ENCODE data around the gene LHFPL2. TPM values are rescaled to one million over a fixed set of nuclear protein-coding genes. Genes with fewer than 3 reads are reported as not detected.

Gene LHFPL2
- total and polyA plus RNA-seq, 7 donors = 1.1 to 6.4 (median 3.6) TPM

DNA sequence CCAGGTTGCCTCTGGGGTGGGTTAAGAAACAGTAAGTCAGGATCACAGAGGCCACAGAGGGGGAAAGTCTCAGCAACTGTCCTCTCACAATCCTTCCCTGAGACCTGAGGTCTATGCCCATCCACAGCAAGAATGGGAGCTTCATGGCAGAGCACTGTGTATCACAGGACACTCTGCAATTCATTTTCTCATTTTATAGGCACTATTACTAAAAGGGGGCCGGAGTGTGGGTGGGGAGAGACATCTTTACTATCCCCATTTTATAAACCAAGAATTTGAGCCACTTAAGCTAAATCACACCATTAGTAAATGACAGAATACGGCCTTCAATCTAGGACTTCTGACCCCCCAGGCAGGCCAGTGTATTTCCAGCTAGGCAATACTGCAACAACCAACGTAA, 79.9 kb downstream of the LHFPL2 start:
- ATAC-seq (no peak), DNase-seq (no peak)
- H3K27ac ChIP-seq = no peak overlapping the region
- TF ChIP-seq, protein P1, sequence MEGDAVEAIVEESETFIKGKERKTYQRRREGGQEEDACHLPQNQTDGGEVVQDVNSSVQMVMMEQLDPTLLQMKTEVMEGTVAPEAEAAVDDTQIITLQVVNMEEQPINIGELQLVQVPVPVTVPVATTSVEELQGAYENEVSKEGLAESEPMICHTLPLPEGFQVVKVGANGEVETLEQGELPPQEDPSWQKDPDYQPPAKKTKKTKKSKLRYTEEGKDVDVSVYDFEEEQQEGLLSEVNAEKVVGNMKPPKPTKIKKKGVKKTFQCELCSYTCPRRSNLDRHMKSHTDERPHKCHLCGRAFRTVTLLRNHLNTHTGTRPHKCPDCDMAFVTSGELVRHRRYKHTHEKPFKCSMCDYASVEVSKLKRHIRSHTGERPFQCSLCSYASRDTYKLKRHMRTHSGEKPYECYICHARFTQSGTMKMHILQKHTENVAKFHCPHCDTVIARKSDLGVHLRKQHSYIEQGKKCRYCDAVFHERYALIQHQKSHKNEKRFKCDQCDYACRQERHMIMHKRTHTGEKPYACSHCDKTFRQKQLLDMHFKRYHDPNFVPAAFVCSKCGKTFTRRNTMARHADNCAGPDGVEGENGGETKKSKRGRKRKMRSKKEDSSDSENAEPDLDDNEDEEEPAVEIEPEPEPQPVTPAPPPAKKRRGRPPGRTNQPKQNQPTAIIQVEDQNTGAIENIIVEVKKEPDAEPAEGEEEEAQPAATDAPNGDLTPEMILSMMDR (IDR thresholded peaks at IDR 0.05) = no peak
- peaks cover 36% of the 10 kb centered on the region for H3K4me1 ChIP-seq
- intact Hi-C loops (cut with DNase I) = no loop called here
- no peaks in the 10 kb centered on the region for H3K36me3 ChIP-seq (ENCODE audit: insufficient read depth in 1 of 2, low read depth in 1 of 2)
- WGBS, 3 donors = 92 to 95% (median 92%) methylated on average over 3 of the region's 3 CpGs
- no peak overlapping the region for H3K4me3 ChIP-seq
- no peaks in the 10 kb centered on the region for H3K27me3 ChIP-seq (ENCODE audit: insufficient read depth in 3 of 3, low read length in 2 of 3)
- H3K9me3 ChIP-seq = no peaks in the 10 kb centered on the region

DNA sequence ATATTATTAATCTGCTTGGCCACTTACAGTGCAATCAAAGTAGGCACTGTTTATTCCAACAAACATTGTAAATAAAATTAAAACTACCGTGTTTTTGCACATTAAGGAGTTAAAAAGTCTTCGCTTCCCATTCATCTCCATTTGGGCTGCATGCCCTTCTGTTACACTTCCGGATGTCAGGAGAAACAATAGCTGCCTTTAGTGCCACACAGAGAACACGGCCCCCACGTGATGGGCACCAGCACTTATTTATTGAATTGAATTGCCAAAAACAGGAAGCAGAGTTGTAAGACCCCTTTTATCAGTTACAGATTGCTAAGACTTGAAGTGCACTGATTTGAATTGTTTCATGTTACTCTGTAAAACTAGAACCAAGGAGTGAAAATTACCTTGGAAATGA, 80.4 kb downstream of the LHFPL2 start:
- DNase-seq (no peak), ATAC-seq (no peak)
- Histone ChIP-seq H3K4me1 (peaks cover 33% of the 10 kb centered on the region), H3K4me3 (no peak overlapping the region), H3K36me3 (ENCODE audit: insufficient read depth in 1 of 2, low read depth in 1 of 2) (no peaks in the 10 kb centered on the region), H3K9me3 (no peaks in the 10 kb centered on the region), H3K27ac (no peak overlapping the region), H3K27me3 (ENCODE audit: insufficient read depth in 3 of 3, low read length in 2 of 3) (no peaks in the 10 kb centered on the region)
- intact Hi-C loops (cut with DNase I) = no loop called here
- 42 to 58% (median 44%) methylated on average over 5 of the region's 5 CpGs for WGBS, 3 donors
- TF ChIP-seq, protein P1 (IDR thresholded peaks at IDR 0.05) = no peak

DNA sequence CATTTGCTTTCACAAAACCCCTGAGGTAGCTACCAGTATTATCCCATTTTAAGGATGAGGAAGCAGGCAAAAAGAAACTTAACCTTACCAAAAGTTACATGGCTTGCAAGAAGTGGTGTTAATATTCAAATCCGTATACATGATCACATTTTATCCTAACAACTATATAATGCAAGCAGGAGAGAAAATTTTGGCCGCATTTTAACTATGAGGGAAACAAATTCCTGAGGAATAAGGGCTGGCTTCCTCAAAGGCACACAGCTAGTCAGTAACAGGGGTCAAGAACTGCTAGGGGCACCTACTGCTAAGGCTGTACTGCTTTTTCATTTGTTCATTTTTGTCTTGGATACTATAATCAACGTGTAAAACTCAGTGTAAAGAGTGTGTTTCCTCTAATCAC, 81.0 kb downstream of the LHFPL2 start:
- no peak for DNase-seq
- no peaks in the 10 kb centered on the region for H3K9me3 ChIP-seq
- H3K27ac ChIP-seq = no peak overlapping the region
- intact Hi-C loops (cut with DNase I) = no loop called here
- H3K27me3 ChIP-seq (ENCODE audit: insufficient read depth in 3 of 3, low read length in 2 of 3) = no peaks in the 10 kb centered on the region
- H3K36me3 ChIP-seq (ENCODE audit: insufficient read depth in 1 of 2, low read depth in 1 of 2) = no peaks in the 10 kb centered on the region
- WGBS, 3 donors = 69 to 74% (median 70%) methylated on average over 3 of the region's 3 CpGs
- TF ChIP-seq, protein P1 (IDR thresholded peaks at IDR 0.05) = no peak
- no peak for ATAC-seq
- H3K4me3 ChIP-seq = no peak overlapping the region
- H3K4me1 ChIP-seq = peaks cover 32% of the 10 kb centered on the region

DNA sequence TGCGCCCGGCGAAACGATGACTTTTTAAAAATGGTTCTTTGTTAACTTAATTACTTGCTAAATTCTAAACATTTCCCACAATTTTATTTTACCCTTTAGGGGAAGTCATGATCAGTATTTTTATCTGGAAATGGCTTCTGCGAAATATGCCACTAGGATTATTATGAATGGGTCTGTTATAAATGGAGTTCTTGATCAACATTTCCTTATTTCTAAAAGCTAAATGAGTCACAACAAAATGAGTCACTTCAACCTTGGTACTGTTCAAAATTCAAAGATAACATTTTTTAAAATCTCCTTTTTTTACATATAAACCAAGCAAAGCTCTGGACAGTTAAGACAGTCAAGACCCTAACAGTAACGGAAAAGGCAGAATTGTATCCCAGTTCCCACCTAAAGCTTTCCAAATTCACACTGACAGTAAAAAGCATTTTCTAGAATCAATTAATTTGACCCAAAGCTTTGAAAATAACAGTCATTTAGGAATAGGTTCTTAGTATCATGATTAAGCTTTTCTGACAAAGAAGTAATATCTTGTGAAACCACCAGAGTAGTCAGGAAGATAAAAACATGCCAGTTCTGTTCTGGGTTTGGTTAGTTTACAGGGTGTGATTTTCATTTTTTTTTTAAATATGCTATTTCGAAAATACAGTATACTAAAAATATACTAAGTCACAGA, 81.7 kb downstream of the LHFPL2 start:
- ATAC-seq = no peak
- intact Hi-C loops (cut with DNase I) = no loop called here
- TF ChIP-seq, protein P1 (IDR thresholded peaks at IDR 0.05) = no peak
- no peak overlapping the region for H3K4me3 ChIP-seq
- DNase-seq = no peak
- no peaks in the 10 kb centered on the region for H3K36me3 ChIP-seq (ENCODE audit: insufficient read depth in 1 of 2, low read depth in 1 of 2)
- H3K9me3 ChIP-seq = no peaks in the 10 kb centered on the region
- H3K27ac ChIP-seq = no peak overlapping the region
- H3K4me1 ChIP-seq = peaks cover 33% of the 10 kb centered on the region
- no peaks in the 10 kb centered on the region for H3K27me3 ChIP-seq (ENCODE audit: insufficient read depth in 3 of 3, low read length in 2 of 3)
- WGBS, 3 donors = 86 to 91% (median 88%) methylated on average over 7 of the region's 7 CpGs

GRCh38 chr5:78565395-78565794, 83.2 kb downstream of the LHFPL2 start:
- Histone ChIP-seq H3K9me3 (no peaks in the 10 kb centered on the region), H3K4me3 (no peak overlapping the region), H3K27me3 (ENCODE audit: insufficient read depth in 3 of 3, low read length in 2 of 3) (no peaks in the 10 kb centered on the region), H3K36me3 (ENCODE audit: insufficient read depth in 1 of 2, low read depth in 1 of 2) (no peaks in the 10 kb centered on the region), H3K4me1 (peaks cover 33% of the 10 kb centered on the region), H3K27ac (no peak overlapping the region)
- intact Hi-C loops (cut with DNase I) = no loop called here
- 100% methylated on average over 1 of the region's 1 CpG for WGBS, 3 donors
- no peak for ATAC-seq
- TF ChIP-seq, protein P1 (IDR thresholded peaks at IDR 0.05) = no peak
- DNase-seq = no peak
